Measurements from ENCODE around the gene SIN3A. TPM values are rescaled to one million over a fixed set of nuclear protein-coding genes. Genes with fewer than 3 reads are reported as not detected.

SIN3A gene
- total RNA-seq, 1 experiment from 2014 or later = 74.7 TPM

DNA sequence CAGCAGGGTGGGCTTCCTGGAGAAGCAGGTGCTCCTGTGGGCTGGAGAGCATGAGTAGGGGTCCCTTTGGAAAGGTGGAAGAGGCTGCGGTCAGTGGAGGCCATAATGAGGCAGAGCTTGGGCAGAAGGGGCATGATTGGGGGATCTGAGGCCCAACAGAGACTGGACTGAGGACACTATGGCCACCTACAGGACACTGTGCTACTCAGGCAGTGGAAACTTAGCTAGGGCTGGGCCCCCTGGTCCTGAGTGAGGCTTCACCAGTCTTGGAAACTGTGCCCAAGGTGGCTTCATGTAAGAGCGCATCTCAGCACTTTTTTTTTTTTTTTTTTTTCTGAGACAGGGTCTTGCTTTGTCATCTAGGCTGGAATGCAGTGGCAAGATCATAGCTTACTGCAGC, 121.9 kb downstream of the SIN3A start:
- H3K27ac ChIP-seq (ENCODE audit: low read depth, low read length, poor library complexity, severe bottlenecking) = no peak overlapping the region
- CTCF ChIA-PET = interaction anchor here (0.7 kb wide), 1 partner anchor 124 kb away, joined by 4 read pairs; no protein-coding TSS in a partner anchor
- intact Hi-C loops (cut with micrococcal nuclease; ENCODE audit: unreplicated experiment) = no loop called here
- POLR2A ChIA-PET (ENCODE audit: low non-redundant PET) = no interaction called here
- H3K4me3 ChIP-seq (ENCODE audit: low read depth, low read length, poor library complexity, severe bottlenecking) = no peak overlapping the region
- no peaks in the 10 kb centered on the region for H3K27me3 ChIP-seq (replicated peaks; ENCODE audit: insufficient read depth, low read depth, low read length, poor library complexity)
- H3K36me3 ChIP-seq (ENCODE audit: insufficient read depth, low read length, poor library complexity, severe bottlenecking) = no peaks in the 10 kb centered on the region
- BruUV-seq (replicated peaks) = no TSS peak
- TF ChIP-seq, protein P1, sequence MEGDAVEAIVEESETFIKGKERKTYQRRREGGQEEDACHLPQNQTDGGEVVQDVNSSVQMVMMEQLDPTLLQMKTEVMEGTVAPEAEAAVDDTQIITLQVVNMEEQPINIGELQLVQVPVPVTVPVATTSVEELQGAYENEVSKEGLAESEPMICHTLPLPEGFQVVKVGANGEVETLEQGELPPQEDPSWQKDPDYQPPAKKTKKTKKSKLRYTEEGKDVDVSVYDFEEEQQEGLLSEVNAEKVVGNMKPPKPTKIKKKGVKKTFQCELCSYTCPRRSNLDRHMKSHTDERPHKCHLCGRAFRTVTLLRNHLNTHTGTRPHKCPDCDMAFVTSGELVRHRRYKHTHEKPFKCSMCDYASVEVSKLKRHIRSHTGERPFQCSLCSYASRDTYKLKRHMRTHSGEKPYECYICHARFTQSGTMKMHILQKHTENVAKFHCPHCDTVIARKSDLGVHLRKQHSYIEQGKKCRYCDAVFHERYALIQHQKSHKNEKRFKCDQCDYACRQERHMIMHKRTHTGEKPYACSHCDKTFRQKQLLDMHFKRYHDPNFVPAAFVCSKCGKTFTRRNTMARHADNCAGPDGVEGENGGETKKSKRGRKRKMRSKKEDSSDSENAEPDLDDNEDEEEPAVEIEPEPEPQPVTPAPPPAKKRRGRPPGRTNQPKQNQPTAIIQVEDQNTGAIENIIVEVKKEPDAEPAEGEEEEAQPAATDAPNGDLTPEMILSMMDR (conservative IDR thresholded peaks at IDR 0.05; ENCODE audit: low read depth, low read length) = no peak
- TF ChIP-seq EZH2 (IDR thresholded peaks at IDR 0.05; ENCODE audit: borderline replicate concordance, low read depth, low read length, poor library complexity, severe bottlenecking) = no peak
- no peak for DNase-seq (ENCODE audit: low spot score)
- H3K4me1 ChIP-seq (ENCODE audit: insufficient read depth, low read length, poor library complexity, severe bottlenecking) = no peaks in the 10 kb centered on the region
- no peaks in the 10 kb centered on the region for H3K9me3 ChIP-seq (ENCODE audit: low read depth, low read length, poor library complexity, severe bottlenecking)

DNA sequence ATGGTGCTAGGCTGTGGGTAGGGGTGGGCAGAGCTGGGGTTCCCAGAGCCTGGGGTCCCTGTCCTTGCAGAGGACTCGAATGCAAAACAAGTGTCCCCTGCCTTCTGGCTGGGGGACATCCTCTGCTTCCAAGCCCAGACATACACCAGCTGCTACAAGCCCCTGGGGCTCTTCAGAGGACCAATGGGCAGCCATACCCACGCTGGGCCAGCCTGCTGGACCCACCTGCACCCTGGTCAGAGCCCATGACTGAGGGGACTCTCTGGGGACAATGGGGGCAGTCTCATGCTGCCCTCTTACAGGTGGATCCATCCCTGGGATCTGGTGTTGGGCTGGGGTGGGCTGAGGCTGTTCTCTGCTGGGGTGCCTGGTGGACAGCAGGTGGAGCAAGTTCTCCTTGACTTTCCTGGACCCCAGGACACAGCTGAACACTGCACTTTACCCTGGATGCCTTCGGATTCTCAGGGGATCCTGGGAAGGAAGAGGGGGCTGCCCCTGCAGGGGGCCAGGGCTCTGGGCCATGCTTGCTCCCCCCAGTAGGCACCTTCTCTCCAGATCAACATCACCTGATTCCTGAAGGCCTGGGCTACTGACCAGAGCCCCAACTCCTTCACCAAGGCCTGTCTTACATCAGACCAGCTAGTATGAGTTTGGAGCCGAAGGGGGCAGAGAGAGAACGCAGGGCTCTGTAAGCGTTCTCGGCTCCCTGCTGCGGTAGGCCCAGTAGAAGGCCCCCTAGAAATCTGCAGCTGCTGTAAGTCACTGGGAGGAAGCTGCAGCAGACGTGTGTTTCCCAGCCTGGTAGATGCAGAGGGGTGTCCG, 122.8 kb downstream of the SIN3A start:
- TF ChIP-seq EZH2 (IDR thresholded peaks at IDR 0.05; ENCODE audit: borderline replicate concordance, low read depth, low read length, poor library complexity, severe bottlenecking) = no peak
- TF ChIP-seq, protein P1 (conservative IDR thresholded peaks at IDR 0.05; ENCODE audit: low read depth, low read length) = no peak
- H3K9me3 ChIP-seq (ENCODE audit: low read depth, low read length, poor library complexity, severe bottlenecking) = no peaks in the 10 kb centered on the region
- H3K27me3 ChIP-seq (replicated peaks; ENCODE audit: insufficient read depth, low read depth, low read length, poor library complexity) = no peaks in the 10 kb centered on the region
- BruUV-seq (replicated peaks) = no TSS peak
- H3K4me3 ChIP-seq (ENCODE audit: low read depth, low read length, poor library complexity, severe bottlenecking) = no peak overlapping the region
- no peak overlapping the region for H3K27ac ChIP-seq (ENCODE audit: low read depth, low read length, poor library complexity, severe bottlenecking)
- no peak for DNase-seq (ENCODE audit: low spot score)
- CTCF ChIA-PET = no interaction called here
- H3K4me1 ChIP-seq (ENCODE audit: insufficient read depth, low read length, poor library complexity, severe bottlenecking) = no peaks in the 10 kb centered on the region
- POLR2A ChIA-PET (ENCODE audit: low non-redundant PET) = no interaction called here
- H3K36me3 ChIP-seq (ENCODE audit: insufficient read depth, low read length, poor library complexity, severe bottlenecking) = no peaks in the 10 kb centered on the region
- intact Hi-C loops (cut with micrococcal nuclease; ENCODE audit: unreplicated experiment) = no loop called here

DNA sequence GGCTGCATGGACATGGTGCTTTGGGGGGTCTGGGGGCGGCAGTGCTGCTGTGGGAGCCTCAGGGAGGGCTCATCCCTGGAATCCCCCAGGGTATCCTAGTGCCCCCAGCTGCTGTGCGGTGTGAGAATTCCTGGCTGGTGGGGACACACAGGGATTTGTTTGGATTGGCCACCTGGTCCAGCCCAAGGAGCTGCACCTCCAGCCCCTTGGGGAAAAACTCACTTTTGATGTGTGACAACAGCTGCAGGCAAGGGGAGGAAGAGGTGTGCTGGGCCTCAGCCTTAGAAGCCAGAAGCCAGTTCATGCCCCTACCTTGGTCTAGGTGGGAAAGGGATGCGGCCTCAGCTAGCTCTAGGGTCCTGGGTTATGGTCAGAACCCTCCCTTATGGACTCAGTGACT, 124.0 kb downstream of the SIN3A start:
- Histone ChIP-seq H3K9me3 (ENCODE audit: low read depth, low read length, poor library complexity, severe bottlenecking) (no peaks in the 10 kb centered on the region), H3K27ac (ENCODE audit: low read depth, low read length, poor library complexity, severe bottlenecking) (no peak overlapping the region), H3K4me1 (ENCODE audit: insufficient read depth, low read length, poor library complexity, severe bottlenecking) (no peaks in the 10 kb centered on the region), H3K36me3 (ENCODE audit: insufficient read depth, low read length, poor library complexity, severe bottlenecking) (no peaks in the 10 kb centered on the region), H3K4me3 (ENCODE audit: low read depth, low read length, poor library complexity, severe bottlenecking) (no peak overlapping the region), H3K27me3 (replicated peaks; ENCODE audit: insufficient read depth, low read depth, low read length, poor library complexity) (no peaks in the 10 kb centered on the region)
- POLR2A ChIA-PET (ENCODE audit: low non-redundant PET) = no interaction called here
- no TSS peak for BruUV-seq (replicated peaks)
- intact Hi-C loops (cut with micrococcal nuclease; ENCODE audit: unreplicated experiment) = no loop called here
- CTCF ChIA-PET = no interaction called here
- DNase-seq (ENCODE audit: low spot score) = no peak
- TF ChIP-seq, protein P1 (conservative IDR thresholded peaks at IDR 0.05; ENCODE audit: low read depth, low read length) = no peak
- TF ChIP-seq EZH2 (IDR thresholded peaks at IDR 0.05; ENCODE audit: borderline replicate concordance, low read depth, low read length, poor library complexity, severe bottlenecking) = no peak
